NCI-H146 treated with DMSO at 0.1 percent for 48 hours (cell line): Measurements from ENCODE around the gene NACA2.
"Not testable (repeated sequence)": the region's sequence is repeated elsewhere in the genome, so short reads cannot be mapped to it uniquely, and the experiment has no call there.

Experiments
- DNase-seq: peaks from one replicate; lab custom pipeline; 2025; ENCODE audit not compliant: unreplicated experiment; lab: John Stamatoyannopoulos, UW

NACA2 gene

DNA sequence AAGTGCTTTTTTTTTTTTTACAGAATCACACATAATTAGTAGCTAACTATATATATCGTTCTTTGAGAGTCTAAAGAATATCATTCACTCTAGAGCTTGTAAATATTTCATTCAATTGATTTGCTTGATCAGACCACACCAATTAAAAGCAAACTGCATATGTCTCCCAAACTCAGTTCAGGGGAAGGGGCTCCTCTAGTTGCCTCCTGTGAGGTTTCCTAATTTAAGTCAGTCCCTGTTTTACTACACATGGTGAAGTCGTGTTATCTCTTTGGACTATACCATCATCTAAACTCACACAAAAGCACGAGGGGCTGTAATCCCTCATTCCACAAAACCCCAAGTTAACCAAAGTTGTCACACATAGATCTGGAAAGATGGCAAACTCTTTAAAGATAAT is 11.7 kb downstream of the NACA2 start:
- DNase-seq: no peak

DNA sequence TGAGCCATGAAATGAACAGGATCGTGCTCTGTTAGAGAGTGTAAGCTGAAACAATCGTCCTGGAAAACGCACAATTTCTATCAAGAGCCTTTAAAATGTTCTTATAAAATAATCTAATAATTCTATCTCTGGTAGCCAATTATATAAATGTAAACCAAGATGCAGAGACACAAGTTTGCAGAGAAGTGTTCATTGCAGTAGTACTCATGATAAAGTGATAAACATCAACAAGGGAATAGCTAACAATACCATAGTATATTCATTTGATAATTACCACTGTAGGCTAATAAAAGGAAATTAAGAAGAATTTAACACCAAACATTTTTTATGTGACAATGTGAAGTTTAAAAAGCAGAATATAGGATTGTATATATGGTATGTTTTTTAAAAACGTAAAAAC is 12.4 kb downstream of the NACA2 start:
- DNase-seq: no peak

DNA sequence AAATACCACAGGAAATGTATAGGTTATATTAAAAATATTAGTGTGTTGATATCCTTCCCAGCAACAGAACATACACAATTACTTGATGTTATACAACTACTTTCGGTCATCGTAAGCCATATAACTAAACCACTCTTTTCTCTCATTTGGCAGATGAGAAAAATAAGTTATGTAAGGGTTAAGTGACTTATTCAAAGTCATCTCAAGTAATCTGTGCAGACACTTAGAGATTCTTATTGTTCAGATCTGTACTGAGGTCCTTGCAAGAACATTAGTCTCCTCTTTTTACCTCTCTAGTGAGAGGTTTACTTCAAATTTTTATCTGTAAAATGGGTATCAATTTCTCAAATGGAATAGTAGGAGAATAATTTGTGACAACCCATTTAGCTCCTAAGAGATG is 15.0 kb downstream of the NACA2 start:
- DNase-seq: no peak

DNA sequence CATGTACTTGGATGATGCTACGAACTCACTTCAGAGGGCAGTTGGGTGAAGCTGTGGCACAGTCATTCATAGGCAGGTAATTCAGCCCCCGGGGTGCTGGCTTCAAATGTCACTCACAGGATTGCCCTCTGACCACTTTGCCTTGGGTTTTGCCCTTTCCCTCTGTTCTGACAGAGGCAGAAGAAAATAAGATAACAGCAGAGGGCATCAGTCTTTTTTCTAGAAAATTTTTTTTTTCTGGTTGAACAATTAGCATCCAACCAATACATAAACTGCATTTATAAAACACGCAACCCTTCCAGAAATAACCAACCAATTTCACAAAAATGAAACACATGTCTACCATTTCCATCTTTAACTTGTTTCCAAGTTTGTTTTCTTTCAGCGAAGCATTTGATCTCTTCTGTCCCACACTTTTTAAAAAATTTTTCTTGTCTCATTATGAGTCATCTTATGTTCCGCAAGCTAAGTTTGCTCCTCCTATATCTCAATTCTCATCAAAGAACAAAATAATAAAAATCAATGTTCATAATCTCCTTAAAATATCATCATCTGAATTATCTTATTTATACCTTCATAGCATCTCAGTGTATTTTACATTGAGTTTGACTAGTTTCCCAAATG is 15.6 kb downstream of the NACA2 start:
- DNase-seq: no peak

DNA sequence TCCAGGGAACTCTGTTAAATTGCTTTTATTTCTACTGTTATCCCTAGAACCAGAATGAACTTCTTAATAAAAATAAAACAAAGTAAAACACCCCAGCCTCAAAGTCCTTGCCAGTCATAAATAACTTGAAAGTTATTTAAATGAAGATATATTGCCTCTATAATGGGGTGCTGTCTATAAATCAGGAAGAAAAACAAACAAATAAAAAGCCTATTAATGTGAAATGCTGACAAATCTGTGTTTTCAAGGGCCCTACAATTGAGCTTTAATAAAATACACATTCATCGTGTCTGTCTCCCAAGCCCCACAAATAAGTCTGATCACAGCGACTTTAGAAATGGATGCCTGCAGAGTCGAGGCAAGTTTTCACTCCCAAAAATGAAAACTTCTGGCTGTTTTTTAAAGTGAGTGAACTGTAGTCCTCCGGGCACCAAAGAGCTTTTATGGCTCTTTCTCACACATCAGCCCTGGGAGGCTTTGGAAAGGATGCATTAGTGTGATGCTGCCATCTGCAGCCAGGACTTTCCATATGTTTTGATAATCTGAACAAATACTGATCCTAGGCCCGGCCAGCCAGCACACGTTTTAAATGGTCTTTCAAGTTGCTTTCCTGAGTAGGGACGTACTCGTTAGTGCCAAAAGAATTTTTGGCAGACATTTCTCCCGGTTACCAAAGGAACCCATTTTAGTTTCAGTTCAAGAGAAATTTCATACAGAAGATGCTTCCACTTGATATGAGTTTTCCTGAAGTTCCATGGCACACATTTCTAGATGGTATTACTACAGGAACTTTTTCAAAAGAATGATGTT is 16.3 kb downstream of the NACA2 start:
- DNase-seq: no peak

DNA sequence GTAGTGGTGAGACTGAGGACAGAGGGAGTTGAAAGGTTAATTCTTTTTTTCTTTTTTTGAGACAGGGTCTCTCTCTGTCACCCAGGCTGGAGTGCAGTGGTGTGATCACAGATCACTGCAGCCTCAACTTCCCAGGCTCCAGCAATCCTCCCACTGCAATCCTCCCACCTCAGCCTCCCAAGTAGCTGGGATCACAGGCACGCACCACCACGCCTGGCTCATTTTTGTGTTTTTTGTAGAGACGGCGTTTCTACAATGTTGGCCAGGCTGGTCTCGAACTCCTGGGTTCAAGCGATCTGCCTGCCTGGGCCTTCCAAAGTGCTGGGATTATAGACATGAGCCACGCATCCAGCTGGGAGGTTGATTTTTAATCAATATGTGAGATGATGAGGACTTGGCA is 18.5 kb downstream of the NACA2 start:
- not testable (repeated sequence) for DNase-seq

DNA sequence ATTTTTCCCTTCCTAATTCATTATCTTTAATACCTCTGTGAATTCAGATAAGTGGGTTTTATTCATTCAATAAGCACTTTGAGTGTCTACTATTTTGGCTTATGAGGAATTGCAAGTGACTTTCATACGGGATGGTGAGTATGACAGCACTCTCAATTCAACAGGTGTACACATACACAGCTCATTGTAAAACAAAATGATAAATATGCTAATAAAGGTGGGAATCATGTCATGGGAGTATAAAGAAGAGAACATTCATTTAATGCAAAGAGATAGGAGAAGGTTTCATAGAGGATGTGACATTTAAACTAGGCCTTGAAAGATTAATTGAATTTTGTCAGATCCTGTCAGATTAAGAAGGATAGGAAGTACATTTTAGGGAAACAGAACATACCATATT is 19.4 kb downstream of the NACA2 start:
- DNase-seq: no peak

DNA sequence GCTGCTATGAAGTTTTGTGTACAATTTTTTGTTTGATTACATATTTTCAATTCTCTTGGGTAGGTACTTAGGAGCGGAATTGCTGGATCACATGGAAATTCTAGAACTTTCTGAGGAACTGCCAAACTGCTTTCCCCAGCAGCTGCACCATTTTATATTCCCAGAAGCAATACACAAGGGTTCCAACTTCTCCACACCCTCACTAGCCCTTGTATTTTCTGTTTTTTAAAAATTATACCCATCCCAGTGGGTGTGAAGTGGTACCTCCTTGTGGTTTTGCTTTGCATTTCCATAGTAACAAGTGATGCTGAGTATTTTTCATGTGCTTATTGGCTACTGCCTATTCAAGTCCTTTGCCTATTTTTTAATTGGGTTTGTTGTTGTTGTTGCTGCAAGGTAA is 20.9 kb downstream of the NACA2 start:
- DNase-seq: no peak

DNA sequence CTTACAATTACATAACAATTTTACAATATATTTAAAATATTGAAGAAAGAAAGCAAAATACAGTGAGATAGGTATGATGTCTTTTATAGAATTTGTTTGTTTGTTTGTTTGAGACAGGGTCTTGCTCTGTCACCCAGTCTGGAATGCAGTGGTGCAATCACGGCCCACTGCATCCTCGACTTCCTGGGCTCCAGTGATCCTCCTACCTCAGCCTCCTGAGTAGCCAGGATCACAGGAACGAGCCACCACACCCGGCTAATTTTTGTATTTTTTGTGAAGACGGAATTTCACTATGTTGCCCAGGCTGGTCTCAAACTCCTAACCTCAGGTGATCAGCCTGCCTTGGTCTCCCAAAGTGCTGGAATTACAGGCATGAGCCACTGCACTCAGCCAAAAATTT is 21.5 kb downstream of the NACA2 start:
- DNase-seq: not testable (repeated sequence)

DNA sequence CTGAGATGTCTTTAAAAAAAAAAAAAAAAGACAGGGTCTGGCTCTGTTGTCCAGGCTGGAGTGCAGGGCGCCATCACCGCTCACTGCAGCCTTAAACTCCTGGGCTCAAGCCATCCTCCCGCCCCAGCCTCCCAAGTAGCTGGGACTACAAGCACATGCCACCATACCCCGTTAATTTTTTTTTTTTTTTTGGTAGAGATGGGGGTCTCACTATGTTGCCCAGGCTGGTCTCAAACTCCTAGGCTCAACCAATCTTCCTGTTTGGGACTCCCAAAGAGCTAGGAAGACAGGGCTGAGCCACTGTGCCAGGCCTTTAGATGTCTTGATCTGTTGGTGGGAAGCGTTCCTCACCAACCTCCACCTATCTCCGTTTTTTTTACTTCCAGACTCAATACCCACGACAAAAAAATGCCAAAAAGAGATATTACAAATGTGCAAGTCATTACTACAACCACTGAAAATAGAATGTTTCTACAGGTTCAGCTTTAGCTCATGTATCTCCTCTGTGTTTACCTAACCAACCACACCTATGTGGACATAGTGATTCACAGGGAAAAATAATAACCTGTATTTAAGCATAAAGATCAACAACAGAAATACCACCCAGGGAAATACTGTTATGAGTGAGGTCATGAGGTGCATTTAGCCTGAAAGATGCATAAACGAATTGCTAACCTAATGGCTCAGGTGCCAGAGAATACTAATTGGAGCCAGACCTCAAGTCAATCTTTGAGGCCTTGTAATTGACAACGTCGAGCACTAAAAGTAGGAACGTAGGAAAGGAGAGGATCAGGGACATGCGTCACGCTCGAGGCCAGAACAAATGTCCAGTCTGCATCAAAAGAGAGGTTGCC is 22.6 kb downstream of the NACA2 start:
- DNase-seq: peak; percentile 67

DNA sequence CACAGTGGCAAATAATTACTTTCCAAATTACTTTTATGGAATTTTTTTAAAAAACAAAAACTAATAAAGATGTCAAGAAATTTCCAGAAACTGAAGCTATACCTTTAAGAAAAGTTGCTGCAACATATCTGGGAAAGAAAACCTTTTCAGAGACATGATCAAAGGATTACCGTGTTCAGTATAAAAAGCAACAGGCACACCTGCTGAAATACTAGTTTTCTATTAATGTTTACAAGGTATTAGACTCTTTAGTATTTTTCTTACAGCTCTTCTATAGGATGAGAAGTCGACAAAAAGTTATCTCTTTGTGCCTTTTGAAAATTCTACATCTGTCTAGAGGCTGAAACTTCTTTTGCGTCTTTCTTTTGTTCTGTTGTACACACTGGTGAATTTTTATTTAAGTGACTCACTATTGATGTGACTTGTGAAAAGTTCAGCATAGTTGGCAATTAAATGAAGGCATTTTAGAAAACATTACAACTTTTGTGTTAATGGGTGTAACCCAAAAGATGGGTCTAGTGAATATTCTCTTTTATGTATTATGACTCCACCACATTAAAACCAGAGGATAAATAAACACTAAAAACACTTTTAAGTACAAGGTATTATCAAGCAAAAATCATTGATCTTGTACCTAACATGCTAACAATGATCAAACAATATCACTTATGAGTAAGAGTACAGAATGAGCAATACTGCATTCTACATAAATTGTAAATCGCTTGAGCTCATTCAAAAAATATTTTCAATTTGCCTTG is 23.8 kb downstream of the NACA2 start:
- no peak for DNase-seq

DNA sequence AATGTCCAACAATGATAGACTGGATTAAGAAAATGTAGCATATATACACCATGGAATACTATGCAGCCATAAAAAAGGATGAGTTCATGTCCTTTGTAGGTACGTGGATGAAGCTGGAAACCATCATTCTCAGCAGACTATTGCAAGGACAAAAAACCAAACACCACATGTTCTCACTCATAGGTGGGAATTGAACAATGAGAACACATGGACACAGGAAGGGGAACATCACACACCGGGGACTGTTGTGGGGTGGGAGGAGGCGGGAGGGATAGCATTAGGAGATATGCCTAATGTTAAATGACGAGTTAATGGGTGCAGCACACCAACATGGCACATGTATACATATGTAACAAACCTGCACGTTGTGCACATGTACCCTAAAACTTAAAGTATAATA is 24.6 kb downstream of the NACA2 start:
- DNase-seq: not testable (repeated sequence)

DNA sequence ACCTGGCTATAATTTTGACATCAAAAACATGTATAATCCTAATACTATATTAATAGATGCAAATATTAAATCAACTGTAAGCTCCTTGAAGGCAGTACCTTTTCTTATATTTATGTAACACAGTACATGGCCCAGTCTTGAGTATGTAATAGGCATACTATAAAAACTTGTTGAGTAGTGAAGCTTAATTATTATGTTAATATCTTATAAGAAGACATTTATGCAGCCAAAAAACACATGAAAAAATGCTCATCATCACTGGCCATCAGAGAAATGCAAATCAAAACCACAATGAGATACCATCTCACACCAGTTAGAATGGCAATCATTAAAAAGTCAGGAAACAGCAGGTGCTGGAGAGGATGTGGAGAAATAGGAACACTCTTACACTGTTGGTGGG is 25.2 kb downstream of the NACA2 start:
- DNase-seq: not testable (repeated sequence)

DNA sequence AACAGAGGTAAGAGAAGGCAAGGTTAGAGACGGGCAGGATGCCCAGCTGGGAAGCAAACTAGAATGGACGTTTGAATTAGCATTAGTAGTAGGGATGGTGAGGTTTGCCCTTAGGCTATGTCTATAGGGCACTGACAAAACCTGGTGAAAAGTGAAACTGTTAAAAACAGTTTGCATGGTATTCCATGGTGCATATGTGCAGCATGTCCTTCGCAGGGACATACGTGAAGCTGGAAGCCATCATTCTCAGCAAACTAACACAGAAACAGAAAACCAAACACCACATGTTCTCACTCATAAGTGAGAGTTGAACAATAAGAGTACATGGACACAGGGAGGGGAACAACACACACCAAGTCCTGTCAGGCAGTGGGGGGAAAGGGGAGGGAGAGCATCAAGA is 25.8 kb downstream of the NACA2 start:
- no peak for DNase-seq

DNA sequence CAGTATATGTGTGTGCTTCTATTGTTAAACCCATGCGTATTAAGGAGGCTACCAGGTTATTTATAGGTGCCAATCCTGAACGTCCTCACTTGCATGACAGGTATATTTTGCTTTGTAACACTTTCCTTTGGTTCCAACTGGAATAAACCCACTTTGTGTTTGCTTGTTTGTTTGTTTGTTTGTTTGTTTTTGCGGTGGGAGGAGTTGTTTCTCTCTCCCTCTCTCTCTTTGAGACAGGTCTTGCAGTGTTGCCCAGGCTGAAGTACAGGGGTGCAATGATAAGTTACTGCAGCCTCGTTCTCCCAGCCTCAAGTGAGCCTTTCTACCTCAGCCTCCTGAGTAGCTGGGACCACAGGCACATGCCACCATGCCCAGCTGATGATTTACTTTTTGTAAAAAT is 28.7 kb downstream of the NACA2 start:
- DNase-seq: no peak

DNA sequence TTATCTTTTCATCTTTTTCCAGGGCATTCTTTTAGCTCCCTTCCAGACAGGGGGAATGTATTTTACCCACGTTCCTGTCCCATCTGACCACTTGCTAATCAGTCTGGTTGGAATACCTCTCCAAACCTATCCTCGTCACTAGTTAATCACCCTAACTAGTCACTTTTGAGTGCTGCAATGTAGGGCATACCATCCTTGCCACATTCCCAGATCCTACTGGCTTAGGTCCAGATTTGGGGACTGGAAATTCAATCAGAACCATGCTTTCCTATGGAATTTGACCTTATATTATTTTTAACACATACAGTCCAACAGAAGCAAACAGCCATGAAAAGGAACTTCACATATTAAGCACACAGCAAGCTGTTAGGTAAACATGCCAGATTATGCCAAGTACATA is 29.7 kb downstream of the NACA2 start:
- no peak for DNase-seq

DNA sequence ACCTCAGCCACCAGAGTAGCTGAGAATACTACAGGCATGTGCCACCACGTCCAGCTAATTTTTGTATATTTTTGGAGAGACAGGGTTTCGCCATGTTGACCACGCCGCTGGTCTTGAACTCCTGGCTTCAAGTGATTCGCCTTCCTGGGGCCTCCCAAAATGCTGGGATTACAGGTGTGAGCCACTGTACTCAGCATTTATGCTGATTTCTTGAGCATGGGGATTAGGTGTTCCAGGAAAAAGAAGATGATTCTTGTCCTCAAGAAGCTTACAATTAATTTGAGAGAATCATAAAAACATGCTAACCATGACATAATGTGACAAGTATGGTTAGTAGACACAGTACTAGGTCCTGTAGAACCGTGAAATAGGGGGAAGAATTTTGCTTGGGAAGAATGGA is 30.9 kb downstream of the NACA2 start:
- DNase-seq: no peak

DNA sequence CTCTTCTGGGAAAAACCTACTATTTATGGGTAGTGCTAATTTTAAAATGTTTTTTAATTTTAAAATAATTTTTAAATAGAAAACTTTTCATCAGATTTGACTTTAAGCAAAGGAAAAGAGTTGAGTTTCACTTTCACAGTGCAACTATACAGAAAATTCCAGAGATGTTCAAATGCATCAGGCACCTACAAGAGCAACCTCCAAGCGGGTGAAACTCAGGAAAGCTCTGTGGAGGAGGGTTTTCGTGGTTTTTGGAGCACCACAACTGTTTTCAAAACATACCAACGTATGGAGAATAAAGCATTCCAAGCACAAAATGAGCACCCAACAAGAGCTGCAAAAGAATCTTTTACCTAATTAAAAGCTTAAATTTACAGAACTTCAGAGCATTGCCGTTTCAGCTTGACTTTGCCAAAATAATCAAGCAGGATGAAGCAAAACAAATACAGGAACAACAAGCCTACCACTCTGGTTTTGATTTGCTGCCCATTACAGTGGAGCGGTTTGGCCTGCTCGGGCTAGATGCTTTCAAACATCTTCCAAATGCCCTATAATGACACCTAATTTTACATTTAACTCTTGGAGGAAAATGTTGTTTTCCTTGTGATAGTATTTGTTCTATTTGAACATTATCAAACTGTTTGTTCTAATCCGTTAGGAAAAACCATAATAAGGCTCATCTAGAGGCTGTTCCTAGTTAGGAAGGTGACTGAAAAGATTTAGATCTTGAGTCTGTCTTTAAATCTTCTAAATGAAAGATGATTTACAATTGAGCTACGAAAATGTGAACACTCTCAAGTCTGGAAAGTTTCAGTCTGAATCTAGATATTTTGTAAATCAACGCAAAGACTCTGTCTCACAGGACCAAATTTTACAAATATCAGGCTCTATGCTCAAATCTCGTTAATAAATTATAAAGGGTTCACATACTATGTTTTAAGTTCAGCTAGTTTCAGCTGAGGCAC is 34.5 kb downstream of the NACA2 start:
- no peak for DNase-seq

DNA sequence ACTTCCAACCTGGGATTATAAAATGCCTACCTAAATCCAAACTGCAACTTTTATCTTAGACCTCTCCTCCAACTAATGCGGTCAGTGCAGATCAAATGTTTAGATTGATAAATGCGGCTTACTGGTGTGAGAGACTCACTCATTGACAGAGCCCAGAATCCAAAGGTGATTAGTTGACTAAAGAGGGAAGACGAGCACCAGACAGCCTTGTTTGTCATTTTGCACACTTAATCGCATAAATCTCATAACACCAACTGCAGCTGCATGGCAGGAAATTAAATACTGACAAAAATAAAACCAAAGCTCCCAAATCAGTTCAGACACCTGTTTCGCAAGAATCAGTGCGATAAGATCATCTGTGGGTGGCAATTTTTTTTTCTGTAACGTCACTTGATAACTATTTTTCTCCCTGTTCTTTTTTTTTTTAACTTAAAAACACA is 35.9 kb downstream of the NACA2 start:
- no peak for DNase-seq

DNA sequence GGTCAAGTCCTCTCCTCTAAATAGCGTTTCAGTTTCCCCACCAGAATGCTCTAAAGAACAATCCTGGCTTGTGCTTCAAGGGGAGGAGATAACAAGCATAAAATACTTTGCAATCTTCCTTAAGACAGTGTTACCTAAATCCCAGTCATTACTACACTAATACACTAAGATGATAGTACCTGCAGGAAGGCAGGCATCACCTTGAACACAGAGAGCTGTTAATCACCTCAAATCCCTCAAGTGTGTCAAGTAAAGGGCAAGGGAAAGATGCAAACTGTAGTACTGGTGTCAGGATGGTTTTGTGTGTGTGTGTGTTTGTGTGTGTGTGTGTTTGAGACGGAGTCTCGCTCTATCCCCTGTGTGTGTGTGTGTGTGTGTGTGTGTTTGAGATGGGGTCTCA is 36.8 kb downstream of the NACA2 start:
- no peak for DNase-seq
